Measurements from ENCODE around the gene ZNF652.

- TF ChIP-seq POLR2A (IDR thresholded peaks at IDR 0.05), result no peak
- no peak for TF ChIP-seq CTCF (IDR thresholded peaks at IDR 0.05)
Measured at GRCh38 chr17:49316889-49317675, 45.0 kb downstream of the ZNF652 start.

Data from lower leg skin (tissue), 3 donors.